ENCODE data around the gene CARD11.

DNA sequence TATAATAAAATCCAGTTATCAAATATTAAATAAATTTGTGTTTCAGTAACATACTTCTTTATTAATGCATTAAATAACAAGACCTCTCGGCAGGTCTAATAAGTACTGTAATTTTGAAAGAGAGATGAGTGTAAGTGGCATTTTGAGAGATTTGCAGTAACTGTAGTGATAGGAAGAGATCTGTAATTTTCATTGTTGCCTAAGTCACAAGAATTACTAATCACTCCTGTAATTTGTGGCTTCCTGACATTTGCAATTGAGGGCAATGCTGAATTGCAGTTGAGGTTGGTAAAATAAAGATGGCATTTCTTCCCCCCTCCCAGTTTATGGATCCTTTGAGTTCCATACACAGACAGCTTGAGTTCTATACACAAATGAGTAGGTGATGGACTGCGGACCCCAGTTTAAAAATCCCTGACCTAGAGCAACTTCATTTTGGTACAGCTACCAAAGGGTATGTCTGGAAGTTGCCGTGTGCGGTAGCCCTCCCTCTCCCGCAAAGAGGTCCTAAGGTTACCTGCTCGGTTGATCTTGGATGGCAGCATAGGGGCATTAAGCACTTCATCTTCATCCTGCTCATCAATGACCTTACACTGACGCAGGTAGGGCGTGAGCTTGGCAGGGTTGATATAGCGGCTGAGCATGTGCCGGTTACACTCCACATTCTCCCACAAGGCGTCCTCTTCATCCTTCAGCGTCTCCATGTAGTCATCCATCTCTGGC lies 96.4 kb downstream of the CARD11 start:
- TF ChIP-seq EP300 (IDR thresholded peaks at IDR 0.05) (no peak), POLR2A (IDR thresholded peaks at IDR 0.05) (no peak), POLR2AphosphoS5 (IDR thresholded peaks at IDR 0.05) (no peak)
- TF ChIP-seq, protein P1, sequence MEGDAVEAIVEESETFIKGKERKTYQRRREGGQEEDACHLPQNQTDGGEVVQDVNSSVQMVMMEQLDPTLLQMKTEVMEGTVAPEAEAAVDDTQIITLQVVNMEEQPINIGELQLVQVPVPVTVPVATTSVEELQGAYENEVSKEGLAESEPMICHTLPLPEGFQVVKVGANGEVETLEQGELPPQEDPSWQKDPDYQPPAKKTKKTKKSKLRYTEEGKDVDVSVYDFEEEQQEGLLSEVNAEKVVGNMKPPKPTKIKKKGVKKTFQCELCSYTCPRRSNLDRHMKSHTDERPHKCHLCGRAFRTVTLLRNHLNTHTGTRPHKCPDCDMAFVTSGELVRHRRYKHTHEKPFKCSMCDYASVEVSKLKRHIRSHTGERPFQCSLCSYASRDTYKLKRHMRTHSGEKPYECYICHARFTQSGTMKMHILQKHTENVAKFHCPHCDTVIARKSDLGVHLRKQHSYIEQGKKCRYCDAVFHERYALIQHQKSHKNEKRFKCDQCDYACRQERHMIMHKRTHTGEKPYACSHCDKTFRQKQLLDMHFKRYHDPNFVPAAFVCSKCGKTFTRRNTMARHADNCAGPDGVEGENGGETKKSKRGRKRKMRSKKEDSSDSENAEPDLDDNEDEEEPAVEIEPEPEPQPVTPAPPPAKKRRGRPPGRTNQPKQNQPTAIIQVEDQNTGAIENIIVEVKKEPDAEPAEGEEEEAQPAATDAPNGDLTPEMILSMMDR (IDR thresholded peaks at IDR 0.05), result no peak

All from suprapubic skin (tissue), 4 donors.